ENCODE results near the gene WNT10A.

The WNT10A gene

GRCh38 chr2:218898109-218898878, 17.6 kb downstream of the WNT10A start:
- Histone ChIP-seq H3K4me3 (ENCODE audit: low read depth, low read length) (peak overlapping the region; percentile 62), H3K27me3 (peaks cover 14% of the 10 kb centered on the region), H3K9me3 (no peaks in the 10 kb centered on the region), H3K36me3 (no peaks in the 10 kb centered on the region), H3K4me1 (peaks cover 19% of the 10 kb centered on the region)
- TF ChIP-seq, protein P1, sequence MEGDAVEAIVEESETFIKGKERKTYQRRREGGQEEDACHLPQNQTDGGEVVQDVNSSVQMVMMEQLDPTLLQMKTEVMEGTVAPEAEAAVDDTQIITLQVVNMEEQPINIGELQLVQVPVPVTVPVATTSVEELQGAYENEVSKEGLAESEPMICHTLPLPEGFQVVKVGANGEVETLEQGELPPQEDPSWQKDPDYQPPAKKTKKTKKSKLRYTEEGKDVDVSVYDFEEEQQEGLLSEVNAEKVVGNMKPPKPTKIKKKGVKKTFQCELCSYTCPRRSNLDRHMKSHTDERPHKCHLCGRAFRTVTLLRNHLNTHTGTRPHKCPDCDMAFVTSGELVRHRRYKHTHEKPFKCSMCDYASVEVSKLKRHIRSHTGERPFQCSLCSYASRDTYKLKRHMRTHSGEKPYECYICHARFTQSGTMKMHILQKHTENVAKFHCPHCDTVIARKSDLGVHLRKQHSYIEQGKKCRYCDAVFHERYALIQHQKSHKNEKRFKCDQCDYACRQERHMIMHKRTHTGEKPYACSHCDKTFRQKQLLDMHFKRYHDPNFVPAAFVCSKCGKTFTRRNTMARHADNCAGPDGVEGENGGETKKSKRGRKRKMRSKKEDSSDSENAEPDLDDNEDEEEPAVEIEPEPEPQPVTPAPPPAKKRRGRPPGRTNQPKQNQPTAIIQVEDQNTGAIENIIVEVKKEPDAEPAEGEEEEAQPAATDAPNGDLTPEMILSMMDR (IDR thresholded peaks at IDR 0.05; ENCODE audit: low read depth, low read length), result peak; percentile 90
- DNase-seq, result peak; percentile 81

- Histone ChIP-seq H3K4me1 (peaks cover 13% of the 10 kb centered on the region), H3K4me3 (ENCODE audit: low read depth, low read length) (no peak overlapping the region), H3K27me3 (peaks cover 14% of the 10 kb centered on the region), H3K36me3 (no peaks in the 10 kb centered on the region), H3K9me3 (no peaks in the 10 kb centered on the region)
- TF ChIP-seq, protein P1 (IDR thresholded peaks at IDR 0.05; ENCODE audit: low read depth, low read length), result no peak
- DNase-seq, result no peak
Measured at GRCh38 chr2:218899147-218899546, 18.5 kb downstream of the WNT10A start.

DNA sequence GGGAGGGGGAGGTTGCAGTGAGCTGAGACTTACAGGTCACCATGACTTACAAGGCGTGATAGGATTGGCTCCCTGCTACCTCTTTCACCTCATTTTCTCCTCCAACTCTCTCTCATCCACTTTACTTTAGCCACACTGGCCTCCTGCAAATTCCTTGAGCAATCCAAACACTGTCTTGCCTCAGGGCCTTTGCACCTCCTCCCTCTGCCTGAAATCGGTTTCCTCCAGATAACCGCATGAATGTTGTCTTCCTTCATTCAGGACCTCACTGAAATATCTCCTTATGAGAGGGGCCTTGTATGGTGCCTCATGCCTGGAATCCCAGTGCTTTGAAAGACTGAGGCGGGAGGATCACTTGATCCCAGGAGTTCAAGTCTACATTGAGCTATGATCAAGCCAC, 21.8 kb downstream of the WNT10A start:
- Histone ChIP-seq H3K36me3 (no peaks in the 10 kb centered on the region), H3K27me3 (peaks cover 14% of the 10 kb centered on the region), H3K4me1 (peaks cover 6% of the 10 kb centered on the region; the same call in 1 of the 2 replicates), H3K4me3 (ENCODE audit: low read depth, low read length) (no peak overlapping the region), H3K9me3 (no peaks in the 10 kb centered on the region)
- no peak for DNase-seq
- TF ChIP-seq, protein P1 (IDR thresholded peaks at IDR 0.05; ENCODE audit: low read depth, low read length), result no peak

DNA sequence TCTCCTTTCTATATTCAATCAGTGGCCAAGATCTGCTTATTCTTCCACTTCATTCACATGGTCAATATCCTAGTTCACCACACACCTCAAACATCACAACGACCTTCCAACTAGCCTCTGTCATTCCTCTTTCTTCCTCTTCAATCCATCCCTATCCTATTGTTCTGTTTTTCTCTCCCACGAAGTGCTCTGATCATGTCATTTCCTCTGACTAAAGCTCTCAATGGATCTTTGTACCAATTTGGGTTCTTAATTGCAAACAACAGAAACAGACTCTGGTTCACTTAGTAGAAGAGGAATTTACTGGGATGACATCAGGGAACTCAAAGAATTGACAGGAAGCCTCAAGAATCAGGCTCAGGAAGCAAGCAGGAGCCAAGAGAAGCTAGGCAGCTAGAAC, 23.5 kb downstream of the WNT10A start:
- Histone ChIP-seq H3K4me3 (ENCODE audit: low read depth, low read length) (no peak overlapping the region), H3K36me3 (no peaks in the 10 kb centered on the region), H3K27me3 (no peaks in the 10 kb centered on the region), H3K9me3 (no peaks in the 10 kb centered on the region), H3K4me1 (no peaks in the 10 kb centered on the region)
- DNase-seq, result no peak
- TF ChIP-seq, protein P1 (IDR thresholded peaks at IDR 0.05; ENCODE audit: low read depth, low read length), result no peak

- Histone ChIP-seq H3K9me3 (no peaks in the 10 kb centered on the region), H3K4me3 (ENCODE audit: low read depth, low read length) (peak overlapping the region; percentile 74), H3K27me3 (no peaks in the 10 kb centered on the region), H3K36me3 (no peaks in the 10 kb centered on the region), H3K4me1 (no peaks in the 10 kb centered on the region)
- peak; percentile 97 for DNase-seq
- TF ChIP-seq, protein P1 (IDR thresholded peaks at IDR 0.05; ENCODE audit: low read depth, low read length), result 0 out of 2 replicates have a peak, but pooled peaks have one; percentile 5
Measured at GRCh38 chr2:218908721-218909619, 28.3 kb downstream of the WNT10A start.

Data from BE2C (cell line).